GM23338 (cell line): ENCODE measurements around the gene ENC1. TPM values are rescaled to one million over a fixed set of nuclear protein-coding genes. Genes with fewer than 3 reads are reported as not detected.

Experiments used
- ATAC-seq: fragments of 200-7000 bp; cut with Tn5 transposase; 3 replicates; pipeline ENCODE4 v1.9.1; 2020
- DNase-seq: peaks from one replicate; pipeline ENCODE4 v3.0.0-alpha.2; 2015; ENCODE audit warnings: low spot score
- H2AFZ ChIP-seq: fragments of 200-600 bp; sonication (generic); 2 replicates; pipeline ENCODE4 v1.8.0; 2016; ENCODE audit warnings: antibody characterized with exemption, mild to moderate bottlenecking, moderate library complexity
- H3F3A ChIP-seq: fragments of 200-600 bp; sonication (generic); replicated peaks from 2 replicates; pipeline ENCODE4 v1.8.0; 2017; ENCODE audit warnings: antibody characterized with exemption, mixed run types, low read depth
- H3K27ac ChIP-seq: fragments of 200-600 bp; sonication (generic); 2 replicates; pipeline ENCODE4 v1.6.1; 2016; ENCODE audit warnings: low read depth
- H3K27me3 ChIP-seq: fragments of 200-600 bp; sonication (generic); 2 replicates; pipeline ENCODE4 v1.8.0; 2016; ENCODE audit warnings: mild to moderate bottlenecking, mixed run types, moderate library complexity; ENCODE audit not compliant: insufficient read depth
- H3K36me3 ChIP-seq: fragments of 200-600 bp; sonication (generic); 2 replicates; pipeline ENCODE4 v1.8.0; 2016; ENCODE audit warnings: mild to moderate bottlenecking; ENCODE audit not compliant: insufficient read depth
- H3K4me1 ChIP-seq: fragments of 200-600 bp; sonication (generic); 2 replicates; pipeline ENCODE4 v1.8.0; 2016; ENCODE audit warnings: mild to moderate bottlenecking, moderate library complexity; ENCODE audit not compliant: insufficient read depth
- H3K4me2 ChIP-seq: fragments of 200-600 bp; sonication (generic); 2 replicates; pipeline ENCODE4 v1.7.1; 2017; ENCODE audit warnings: mixed run types
- H3K4me3 ChIP-seq: fragments of 200-600 bp; sonication (generic); 2 replicates; pipeline ENCODE4 v1.6.1; 2016; ENCODE audit warnings: mixed run types
- H3K79me2 ChIP-seq: fragments of 200-600 bp; sonication (generic); replicated peaks from 2 replicates; pipeline ENCODE4 v1.8.0; 2017; ENCODE audit warnings: mild to moderate bottlenecking; ENCODE audit not compliant: insufficient read depth
- H3K9me2 ChIP-seq: fragments of 200-600 bp; sonication (generic); 2 replicates; pipeline ENCODE4 v1.8.0; 2017; ENCODE audit not compliant: insufficient read depth
- H4K20me1 ChIP-seq: fragments of 200-600 bp; sonication (generic); replicated peaks from 2 replicates; pipeline ENCODE4 v1.8.0; 2017; ENCODE audit warnings: mild to moderate bottlenecking; ENCODE audit not compliant: insufficient read depth
- H3K27ac Mint-ChIP-seq: 2 replicates; pipeline ENCODE4 v1.8.0; 2020; ENCODE audit warnings: inconsistent platforms, mild to moderate bottlenecking, moderate library complexity, mixed read lengths
- H3K27me3 Mint-ChIP-seq: 3 replicates; pipeline ENCODE4 v1.8.0; 2022; ENCODE audit warnings: low read depth, mild to moderate bottlenecking, moderate library complexity, mixed read lengths, inconsistent platforms; ENCODE audit not compliant: insufficient read depth, poor library complexity
- H3K36me3 Mint-ChIP-seq: 3 replicates; pipeline ENCODE4 v1.8.0; 2021; ENCODE audit warnings: low read depth, mild to moderate bottlenecking, inconsistent platforms, moderate library complexity, mixed read lengths
- H3K4me1 Mint-ChIP-seq: 3 replicates; pipeline ENCODE4 v1.8.0; 2020; ENCODE audit warnings: mild to moderate bottlenecking, inconsistent platforms, mixed read lengths
- H3K4me3 Mint-ChIP-seq: 3 replicates; pipeline ENCODE4 v1.8.0; 2021; ENCODE audit warnings: moderate library complexity, mild to moderate bottlenecking, inconsistent platforms, mixed read lengths
- H3K9me3 Mint-ChIP-seq: 3 replicates; pipeline ENCODE4 v1.8.0; 2020; ENCODE audit warnings: moderate library complexity, mild to moderate bottlenecking, inconsistent platforms, mixed read lengths
- EZH2 ChIP-seq: fragments of 200-600 bp; sonication (generic); IDR thresholded peaks from one replicate; pipeline ENCODE4 v1.8.0; 2017; ENCODE audit warnings: antibody characterized with exemption, mild to moderate bottlenecking, low read depth; ENCODE audit not compliant: unreplicated experiment
- JUNB ChIP-seq: IDR thresholded peaks from one replicate; pipeline ENCODE4 v1.6.1; 2016; ENCODE audit warnings: antibody characterized with exemption; ENCODE audit not compliant: unreplicated experiment
- NANOG ChIP-seq: IDR thresholded peaks from 2 replicates; pipeline ENCODE4 v1.6.1; 2016; ENCODE audit warnings: antibody characterized with exemption, borderline replicate concordance
- POLR2AphosphoS5 ChIP-seq: IDR thresholded peaks from 2 replicates; pipeline ENCODE4 v1.6.1; 2016; ENCODE audit warnings: antibody characterized with exemption, low read depth
- STAT1 ChIP-seq: IDR thresholded peaks from one replicate; pipeline ENCODE4 v1.6.1; 2016; ENCODE audit warnings: antibody characterized with exemption; ENCODE audit not compliant: unreplicated experiment
- ZNF114 ChIP-seq: fragments of 250-450 bp; sonication (Bioruptor Pico); IDR thresholded peaks from 2 replicates; pipeline ENCODE4 v1.5.0; 2020; ENCODE audit warnings: mild to moderate bottlenecking, moderate library complexity
- ZNF331 ChIP-seq: fragments of 250-450 bp; sonication (Bioruptor Pico); IDR thresholded peaks from 2 replicates; pipeline ENCODE4 v1.5.0; 2020; ENCODE audit warnings: low read depth, mild to moderate bottlenecking, moderate library complexity
- polyA plus RNA-seq: library from polyadenylated mRNA; unstranded; fragments of >200 nt; fragmentation: Nextera tagmentation; extraction: Ambion mirVana; gene quantifications from 2 replicates; pipeline ENCODE4 v1.2.1, GENCODE V29; 2016
- total RNA-seq: library from RNA; depleted of rRNA; stranded (reverse); fragments of >200 nt; shearing (Covaris generic); gene quantifications from 2 replicates; pipeline ENCODE4 v1.2.3, GENCODE V29; 2014
- TF ChIP-seq, protein P1 (sequence below): fragments of 250-450 bp; sonication (Bioruptor Pico); IDR thresholded peaks from 2 replicates; pipeline ENCODE4 v1.5.0; 2020; ENCODE audit warnings: mild to moderate bottlenecking, moderate library complexity
- TF ChIP-seq, protein P2 (sequence below): IDR thresholded peaks from one replicate; pipeline ENCODE4 v1.6.1; 2018; ENCODE audit warnings: antibody characterized with exemption; ENCODE audit not compliant: unreplicated experiment

The ENC1 gene
- total and polyA plus RNA-seq, 2 experiments from 2014 or later = 8.2 to 27.9 TPM

DNA sequence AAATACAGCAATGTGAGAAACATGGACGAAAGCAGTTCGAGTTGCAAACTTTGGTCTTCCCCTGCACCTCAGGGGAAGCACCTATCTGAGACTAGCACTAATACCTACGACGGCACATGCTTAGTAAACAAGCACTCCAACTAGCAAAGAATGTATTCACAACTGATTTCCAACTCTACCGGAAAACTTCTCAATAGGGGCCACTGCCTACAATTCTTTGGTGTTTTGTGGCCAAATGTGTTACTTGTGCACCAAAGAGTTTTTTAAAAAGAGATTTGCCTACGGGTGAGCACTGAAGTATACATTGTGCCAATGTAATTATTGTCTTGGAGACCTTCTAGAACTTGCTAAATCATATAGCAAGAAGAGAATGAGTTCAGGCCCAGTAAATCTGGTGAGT is 12.2 kb downstream of the ENC1 start:
- TF ChIP-seq NANOG = no peak
- TF ChIP-seq ZNF331 (CRISPR knock-in tag) = no peak
- no peak for TF ChIP-seq JUNB
- TF ChIP-seq, protein P1, sequence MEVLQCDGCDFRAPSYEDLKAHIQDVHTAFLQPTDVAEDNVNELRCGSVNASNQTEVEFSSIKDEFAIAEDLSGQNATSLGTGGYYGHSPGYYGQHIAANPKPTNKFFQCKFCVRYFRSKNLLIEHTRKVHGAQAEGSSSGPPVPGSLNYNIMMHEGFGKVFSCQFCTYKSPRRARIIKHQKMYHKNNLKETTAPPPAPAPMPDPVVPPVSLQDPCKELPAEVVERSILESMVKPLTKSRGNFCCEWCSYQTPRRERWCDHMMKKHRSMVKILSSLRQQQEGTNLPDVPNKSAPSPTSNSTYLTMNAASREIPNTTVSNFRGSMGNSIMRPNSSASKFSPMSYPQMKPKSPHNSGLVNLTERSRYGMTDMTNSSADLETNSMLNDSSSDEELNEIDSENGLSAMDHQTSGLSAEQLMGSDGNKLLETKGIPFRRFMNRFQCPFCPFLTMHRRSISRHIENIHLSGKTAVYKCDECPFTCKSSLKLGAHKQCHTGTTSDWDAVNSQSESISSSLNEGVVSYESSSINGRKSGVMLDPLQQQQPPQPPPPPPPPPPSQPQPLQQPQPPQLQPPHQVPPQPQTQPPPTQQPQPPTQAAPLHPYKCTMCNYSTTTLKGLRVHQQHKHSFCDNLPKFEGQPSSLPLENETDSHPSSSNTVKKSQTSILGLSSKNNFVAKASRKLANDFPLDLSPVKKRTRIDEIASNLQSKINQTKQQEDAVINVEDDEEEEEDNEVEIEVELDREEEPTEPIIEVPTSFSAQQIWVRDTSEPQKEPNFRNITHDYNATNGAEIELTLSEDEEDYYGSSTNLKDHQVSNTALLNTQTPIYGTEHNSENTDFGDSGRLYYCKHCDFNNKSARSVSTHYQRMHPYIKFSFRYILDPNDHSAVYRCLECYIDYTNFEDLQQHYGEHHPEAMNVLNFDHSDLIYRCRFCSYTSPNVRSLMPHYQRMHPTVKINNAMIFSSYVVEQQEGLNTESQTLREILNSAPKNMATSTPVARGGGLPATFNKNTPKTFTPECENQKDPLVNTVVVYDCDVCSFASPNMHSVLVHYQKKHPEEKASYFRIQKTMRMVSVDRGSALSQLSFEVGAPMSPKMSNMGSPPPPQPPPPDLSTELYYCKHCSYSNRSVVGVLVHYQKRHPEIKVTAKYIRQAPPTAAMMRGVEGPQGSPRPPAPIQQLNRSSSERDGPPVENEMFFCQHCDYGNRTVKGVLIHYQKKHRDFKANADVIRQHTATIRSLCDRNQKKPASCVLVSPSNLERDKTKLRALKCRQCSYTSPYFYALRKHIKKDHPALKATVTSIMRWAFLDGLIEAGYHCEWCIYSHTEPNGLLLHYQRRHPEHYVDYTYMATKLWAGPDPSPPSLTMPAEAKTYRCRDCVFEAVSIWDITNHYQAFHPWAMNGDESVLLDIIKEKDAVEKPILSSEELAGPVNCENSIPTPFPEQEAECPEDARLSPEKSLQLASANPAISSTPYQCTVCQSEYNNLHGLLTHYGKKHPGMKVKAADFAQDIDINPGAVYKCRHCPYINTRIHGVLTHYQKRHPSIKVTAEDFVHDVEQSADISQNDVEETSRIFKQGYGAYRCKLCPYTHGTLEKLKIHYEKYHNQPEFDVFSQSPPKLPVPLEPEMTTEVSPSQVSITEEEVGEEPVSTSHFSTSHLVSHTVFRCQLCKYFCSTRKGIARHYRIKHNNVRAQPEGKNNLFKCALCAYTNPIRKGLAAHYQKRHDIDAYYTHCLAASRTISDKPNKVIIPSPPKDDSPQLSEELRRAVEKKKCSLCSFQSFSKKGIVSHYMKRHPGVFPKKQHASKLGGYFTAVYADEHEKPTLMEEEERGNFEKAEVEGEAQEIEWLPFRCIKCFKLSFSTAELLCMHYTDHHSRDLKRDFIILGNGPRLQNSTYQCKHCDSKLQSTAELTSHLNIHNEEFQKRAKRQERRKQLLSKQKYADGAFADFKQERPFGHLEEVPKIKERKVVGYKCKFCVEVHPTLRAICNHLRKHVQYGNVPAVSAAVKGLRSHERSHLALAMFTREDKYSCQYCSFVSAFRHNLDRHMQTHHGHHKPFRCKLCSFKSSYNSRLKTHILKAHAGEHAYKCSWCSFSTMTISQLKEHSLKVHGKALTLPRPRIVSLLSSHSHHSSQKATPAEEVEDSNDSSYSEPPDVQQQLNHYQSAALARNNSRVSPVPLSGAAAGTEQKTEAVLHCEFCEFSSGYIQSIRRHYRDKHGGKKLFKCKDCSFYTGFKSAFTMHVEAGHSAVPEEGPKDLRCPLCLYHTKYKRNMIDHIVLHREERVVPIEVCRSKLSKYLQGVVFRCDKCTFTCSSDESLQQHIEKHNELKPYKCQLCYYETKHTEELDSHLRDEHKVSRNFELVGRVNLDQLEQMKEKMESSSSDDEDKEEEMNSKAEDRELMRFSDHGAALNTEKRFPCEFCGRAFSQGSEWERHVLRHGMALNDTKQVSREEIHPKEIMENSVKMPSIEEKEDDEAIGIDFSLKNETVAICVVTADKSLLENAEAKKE = no peak
- no peak for TF ChIP-seq EZH2
- no peak for TF ChIP-seq STAT1
- no peak for TF ChIP-seq ZNF114 (CRISPR knock-in tag)
- TF ChIP-seq, protein P2, sequence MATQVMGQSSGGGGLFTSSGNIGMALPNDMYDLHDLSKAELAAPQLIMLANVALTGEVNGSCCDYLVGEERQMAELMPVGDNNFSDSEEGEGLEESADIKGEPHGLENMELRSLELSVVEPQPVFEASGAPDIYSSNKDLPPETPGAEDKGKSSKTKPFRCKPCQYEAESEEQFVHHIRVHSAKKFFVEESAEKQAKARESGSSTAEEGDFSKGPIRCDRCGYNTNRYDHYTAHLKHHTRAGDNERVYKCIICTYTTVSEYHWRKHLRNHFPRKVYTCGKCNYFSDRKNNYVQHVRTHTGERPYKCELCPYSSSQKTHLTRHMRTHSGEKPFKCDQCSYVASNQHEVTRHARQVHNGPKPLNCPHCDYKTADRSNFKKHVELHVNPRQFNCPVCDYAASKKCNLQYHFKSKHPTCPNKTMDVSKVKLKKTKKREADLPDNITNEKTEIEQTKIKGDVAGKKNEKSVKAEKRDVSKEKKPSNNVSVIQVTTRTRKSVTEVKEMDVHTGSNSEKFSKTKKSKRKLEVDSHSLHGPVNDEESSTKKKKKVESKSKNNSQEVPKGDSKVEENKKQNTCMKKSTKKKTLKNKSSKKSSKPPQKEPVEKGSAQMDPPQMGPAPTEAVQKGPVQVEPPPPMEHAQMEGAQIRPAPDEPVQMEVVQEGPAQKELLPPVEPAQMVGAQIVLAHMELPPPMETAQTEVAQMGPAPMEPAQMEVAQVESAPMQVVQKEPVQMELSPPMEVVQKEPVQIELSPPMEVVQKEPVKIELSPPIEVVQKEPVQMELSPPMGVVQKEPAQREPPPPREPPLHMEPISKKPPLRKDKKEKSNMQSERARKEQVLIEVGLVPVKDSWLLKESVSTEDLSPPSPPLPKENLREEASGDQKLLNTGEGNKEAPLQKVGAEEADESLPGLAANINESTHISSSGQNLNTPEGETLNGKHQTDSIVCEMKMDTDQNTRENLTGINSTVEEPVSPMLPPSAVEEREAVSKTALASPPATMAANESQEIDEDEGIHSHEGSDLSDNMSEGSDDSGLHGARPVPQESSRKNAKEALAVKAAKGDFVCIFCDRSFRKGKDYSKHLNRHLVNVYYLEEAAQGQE = no peak
- no peak for TF ChIP-seq POLR2AphosphoS5
- H3K79me2 ChIP-seq = peaks cover 7% of the 10 kb centered on the region
- H3K27ac Mint-ChIP-seq = no peak overlapping the region
- no peaks in the 10 kb centered on the region for H3K9me3 Mint-ChIP-seq
- no peaks in the 10 kb centered on the region for H3F3A ChIP-seq
- no peak for DNase-seq
- peaks cover 10% of the 10 kb centered on the region for H3K36me3 Mint-ChIP-seq
- no peaks in the 10 kb centered on the region; the same call in 1 of the 2 replicates for H3K9me2 ChIP-seq
- no peak for ATAC-seq
- peaks cover 54% of the 10 kb centered on the region for H3K4me1 Mint-ChIP-seq
- peaks cover 2% of the 10 kb centered on the region; the same call in 1 of the 2 replicates for H3K36me3 ChIP-seq
- H3K27me3 ChIP-seq = no peaks in the 10 kb centered on the region
- H2AFZ ChIP-seq = no peak overlapping the region
- H3K27ac ChIP-seq = no peak overlapping the region
- H4K20me1 ChIP-seq = no peaks in the 10 kb centered on the region; the same call in 1 of the 2 replicates
- H3K4me1 ChIP-seq = peaks cover 44% of the 10 kb centered on the region
- H3K27me3 Mint-ChIP-seq = peaks cover 5% of the 10 kb centered on the region
- H3K4me2 ChIP-seq = no peak overlapping the region
- no peak overlapping the region for H3K4me3 ChIP-seq
- no peak overlapping the region for H3K4me3 Mint-ChIP-seq
